HEK293 (cell line): ENCODE results near the gene BCL7C.

Experiments used
- BCL11A ChIP-seq: fragments of 450-650 bp; formaldehyde crosslinking; IDR thresholded peaks from 2 replicates; pipeline ENCODE4 v1.5.1; 2016; ENCODE audit warnings: low read depth, missing biosample characterization, missing genetic modification characterization
- BCL6B ChIP-seq: fragments of 450-650 bp; formaldehyde crosslinking; IDR thresholded peaks from 2 replicates; pipeline ENCODE4 v1.5.1; 2017; ENCODE audit warnings: missing biosample characterization, missing genetic modification characterization
- FEZF1 ChIP-seq: fragments of 450-650 bp; formaldehyde crosslinking; IDR thresholded peaks from 2 replicates; pipeline ENCODE4 v1.5.1; 2016; ENCODE audit warnings: missing biosample characterization, missing genetic modification characterization
- GLI4 ChIP-seq: fragments of 450-650 bp; formaldehyde crosslinking; IDR thresholded peaks from 2 replicates; pipeline ENCODE4 v1.5.1; 2016; ENCODE audit warnings: missing biosample characterization, missing genetic modification characterization
- GLIS1 ChIP-seq: fragments of 450-650 bp; formaldehyde crosslinking; IDR thresholded peaks from 2 replicates; pipeline ENCODE4 v1.5.1; 2016; ENCODE audit warnings: missing biosample characterization, missing genetic modification characterization
- HIC1 ChIP-seq: fragments of 450-650 bp; formaldehyde crosslinking; IDR thresholded peaks from 2 replicates; pipeline ENCODE4 v1.5.1; 2016; ENCODE audit warnings: missing biosample characterization, missing genetic modification characterization
- HOXA7 ChIP-seq: sonication (generic); formaldehyde crosslinking; IDR thresholded peaks from 2 replicates; pipeline ENCODE4 v1.8.1; 2022; ENCODE audit warnings: missing genetic modification reagents, borderline replicate concordance
- KLF16 ChIP-seq: fragments of 450-650 bp; formaldehyde crosslinking; IDR thresholded peaks from 2 replicates; pipeline ENCODE4 v1.5.1; 2017; ENCODE audit warnings: missing biosample characterization, missing genetic modification characterization
- PRDM1 ChIP-seq: fragments of 450-650 bp; formaldehyde crosslinking; IDR thresholded peaks from 2 replicates; pipeline ENCODE4; 2016; ENCODE audit warnings: missing biosample characterization, missing genetic modification characterization
- PRDM6 ChIP-seq: fragments of 450-650 bp; formaldehyde crosslinking; IDR thresholded peaks from 2 replicates; pipeline ENCODE4 v1.5.1; 2017; ENCODE audit warnings: missing biosample characterization, missing genetic modification characterization
- REPIN1 ChIP-seq: fragments of 450-650 bp; formaldehyde crosslinking; IDR thresholded peaks from 2 replicates; pipeline ENCODE4 v1.5.1; 2017; ENCODE audit warnings: missing biosample characterization, missing genetic modification characterization, low read depth
- TRIM28 ChIP-seq: IDR thresholded peaks from 2 replicates; pipeline ENCODE4 v1.6.1; 2011; ENCODE audit warnings: low read length, control low read depth, borderline replicate concordance
- WT1 ChIP-seq: fragments of 450-650 bp; formaldehyde crosslinking; IDR thresholded peaks from 2 replicates; pipeline ENCODE4 v1.5.1; 2016; ENCODE audit warnings: missing biosample characterization, missing genetic modification characterization
- ZBTB44 ChIP-seq: fragments of 450-650 bp; IDR thresholded peaks from 2 replicates; pipeline ENCODE4 v1.5.1; 2018; ENCODE audit warnings: missing biosample characterization, mild to moderate bottlenecking, missing genetic modification characterization
- ZFHX2 ChIP-seq: fragments of 450-650 bp; formaldehyde crosslinking; conservative IDR thresholded peaks from 2 replicates; pipeline ENCODE4 v1.5.1; 2016; ENCODE audit warnings: missing biosample characterization, missing genetic modification characterization
- ZFP37 ChIP-seq: fragments of 450-650 bp; formaldehyde crosslinking; IDR thresholded peaks from 2 replicates; pipeline ENCODE4 v1.5.1; 2016; ENCODE audit warnings: missing biosample characterization, missing genetic modification characterization
- ZFP69B ChIP-seq: fragments of 450-650 bp; formaldehyde crosslinking; IDR thresholded peaks from 2 replicates; pipeline ENCODE4 v1.5.1; 2016; ENCODE audit warnings: missing biosample characterization, missing genetic modification characterization
- ZNF138 ChIP-seq: fragments of 450-650 bp; formaldehyde crosslinking; IDR thresholded peaks from 2 replicates; pipeline ENCODE4 v1.5.1; 2016; ENCODE audit warnings: missing biosample characterization, missing genetic modification characterization, borderline replicate concordance
- ZNF157 ChIP-seq: fragments of 450-650 bp; formaldehyde crosslinking; IDR thresholded peaks from 2 replicates; pipeline ENCODE4 v1.5.1; 2016; ENCODE audit warnings: missing biosample characterization, missing genetic modification characterization
- ZNF19 ChIP-seq: fragments of 450-650 bp; formaldehyde crosslinking; IDR thresholded peaks from 2 replicates; pipeline ENCODE4; 2016; ENCODE audit warnings: missing biosample characterization, missing genetic modification characterization, low read depth
- ZNF26 ChIP-seq: fragments of 450-650 bp; formaldehyde crosslinking; IDR thresholded peaks from 2 replicates; pipeline ENCODE4 v1.5.1; 2016; ENCODE audit warnings: missing biosample characterization, missing genetic modification characterization
- ZNF292 ChIP-seq: fragments of 450-650 bp; formaldehyde crosslinking; IDR thresholded peaks from 2 replicates; pipeline ENCODE4 v1.5.1; 2016; ENCODE audit warnings: low read depth, missing biosample characterization, missing genetic modification characterization, borderline replicate concordance
- ZNF302 ChIP-seq: fragments of 450-650 bp; formaldehyde crosslinking; IDR thresholded peaks from 2 replicates; pipeline ENCODE4 v1.5.1; 2016; ENCODE audit warnings: missing biosample characterization, missing genetic modification characterization, low read depth
- ZNF362 ChIP-seq: fragments of 450-650 bp; formaldehyde crosslinking; IDR thresholded peaks from 2 replicates; pipeline ENCODE4 v1.5.1; 2016; ENCODE audit warnings: missing biosample characterization, missing genetic modification characterization
- ZNF391 ChIP-seq: fragments of 450-650 bp; formaldehyde crosslinking; IDR thresholded peaks from 2 replicates; pipeline ENCODE4 v1.5.1; 2016; ENCODE audit warnings: low read depth, missing biosample characterization, missing genetic modification characterization, borderline replicate concordance
- ZNF433 ChIP-seq: fragments of 450-650 bp; formaldehyde crosslinking; IDR thresholded peaks from 2 replicates; pipeline ENCODE4 v1.5.1; 2016; ENCODE audit warnings: missing biosample characterization, missing genetic modification characterization, low read depth
- ZNF549 ChIP-seq: fragments of 450-650 bp; IDR thresholded peaks from 2 replicates; pipeline ENCODE4 v1.5.1; 2018; ENCODE audit warnings: missing biosample characterization, missing genetic modification characterization, mild to moderate bottlenecking, inconsistent platforms, moderate library complexity
- ZNF621 ChIP-seq: fragments of 450-650 bp; formaldehyde crosslinking; IDR thresholded peaks from 2 replicates; pipeline ENCODE4 v1.5.1; 2017; ENCODE audit warnings: missing biosample characterization, missing genetic modification characterization
- ZNF677 ChIP-seq: fragments of 450-650 bp; IDR thresholded peaks from 2 replicates; pipeline ENCODE4 v1.5.0; 2018; ENCODE audit warnings: missing biosample characterization, mild to moderate bottlenecking, missing genetic modification characterization, moderate library complexity
- ZNF76 ChIP-seq: fragments of 450-650 bp; formaldehyde crosslinking; IDR thresholded peaks from 2 replicates; pipeline ENCODE4; 2016; ENCODE audit warnings: low read depth, missing biosample characterization, missing genetic modification characterization, borderline replicate concordance
- ZNF792 ChIP-seq: fragments of 450-650 bp; formaldehyde crosslinking; IDR thresholded peaks from 2 replicates; pipeline ENCODE4 v1.5.1; 2016; ENCODE audit warnings: missing biosample characterization, missing genetic modification characterization

The BCL7C gene

GRCh38 chr16:30896889-30897733, 3.2 kb upstream of the BCL7C start (continued):
- TF ChIP-seq ZNF362 (tag by site-specific recombination): no peak
- TF ChIP-seq HIC1: no peak
- TF ChIP-seq ZNF391 (tag by site-specific recombination): no peak
- no peak for TF ChIP-seq ZNF677
- no peak for TF ChIP-seq ZFP37 (tag by site-specific recombination)
- no peak for TF ChIP-seq HOXA7
- TF ChIP-seq FEZF1 (tag by site-specific recombination): no peak
- no peak for TF ChIP-seq ZNF26 (tag by site-specific recombination)
- TF ChIP-seq PRDM6 (tag by site-specific recombination): no peak
- TF ChIP-seq ZBTB44 (tag by site-specific recombination): no peak
- peak; percentile 92 for TF ChIP-seq ZNF76 (tag by site-specific recombination)
- TF ChIP-seq ZFP69B (tag by site-specific recombination): no peak
- TF ChIP-seq KLF16 (tag by site-specific recombination): no peak
- no peak for TF ChIP-seq ZNF19 (tag by site-specific recombination)
- TF ChIP-seq ZNF621 (tag by site-specific recombination): no peak
- TF ChIP-seq GLI4: no peak
- no peak for TF ChIP-seq BCL6B
- no peak for TF ChIP-seq ZNF292
- no peak for TF ChIP-seq ZNF157 (tag by site-specific recombination)
- no peak for TF ChIP-seq ZNF792 (tag by site-specific recombination)
- 0 out of 2 replicates have a peak, but pooled peaks have one; percentile 4 for TF ChIP-seq ZFHX2
- TF ChIP-seq ZNF302 (tag by site-specific recombination): no peak
- no peak for TF ChIP-seq ZNF549 (tag by site-specific recombination)
- TF ChIP-seq REPIN1 (tag by site-specific recombination): no peak
- no peak for TF ChIP-seq WT1 (tag by site-specific recombination)
- TF ChIP-seq PRDM1: 0 out of 2 replicates have a peak, but pooled peaks have one; percentile 42
- 0 out of 2 replicates have a peak, but pooled peaks have one; percentile 40 for TF ChIP-seq BCL11A (tag by site-specific recombination)
- no peak for TF ChIP-seq ZNF138 (tag by site-specific recombination)
- no peak for TF ChIP-seq GLIS1
- no peak for TF ChIP-seq ZNF433 (tag by site-specific recombination)
- TF ChIP-seq TRIM28: 0 out of 2 replicates have a peak, but pooled peaks have one; percentile 16
